Fibroblast of gingiva (primary cell): ENCODE measurements around the gene PKD1L1.

ENCODE experiments used
- DNase-seq: peaks from one replicate; pipeline ENCODE4 v3.0.0-alpha.2; 2011; ENCODE audit warnings: low read depth

PKD1L1 gene

GRCh38 chr7:47875998-47876744 lies 72.1 kb downstream of the PKD1L1 start:
- no peak for DNase-seq

GRCh38 chr7:47875406-47875805 lies 72.9 kb downstream of the PKD1L1 start:
- DNase-seq: no peak

GRCh38 chr7:47873762-47874161 lies 74.5 kb downstream of the PKD1L1 start:
- no peak for DNase-seq

DNA sequence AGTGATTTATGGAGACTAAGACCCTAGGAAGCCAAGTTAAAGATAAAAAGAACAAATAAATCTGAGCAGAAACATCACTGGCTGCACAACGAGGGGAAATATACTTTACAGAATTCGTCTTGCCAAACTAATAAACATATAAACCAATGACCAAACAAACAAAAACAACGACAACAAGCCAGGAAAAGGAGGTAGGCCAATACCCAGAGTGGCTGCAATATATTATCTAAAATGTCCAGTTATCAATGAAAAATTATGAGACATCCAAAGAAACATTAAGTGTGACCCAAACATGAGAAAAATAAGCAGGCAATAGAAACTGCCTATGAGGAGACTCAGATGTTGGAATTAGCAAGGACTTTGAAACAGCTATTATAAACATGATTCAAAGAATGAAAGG lies 81.0 kb downstream of the PKD1L1 start:
- DNase-seq: no peak

DNA sequence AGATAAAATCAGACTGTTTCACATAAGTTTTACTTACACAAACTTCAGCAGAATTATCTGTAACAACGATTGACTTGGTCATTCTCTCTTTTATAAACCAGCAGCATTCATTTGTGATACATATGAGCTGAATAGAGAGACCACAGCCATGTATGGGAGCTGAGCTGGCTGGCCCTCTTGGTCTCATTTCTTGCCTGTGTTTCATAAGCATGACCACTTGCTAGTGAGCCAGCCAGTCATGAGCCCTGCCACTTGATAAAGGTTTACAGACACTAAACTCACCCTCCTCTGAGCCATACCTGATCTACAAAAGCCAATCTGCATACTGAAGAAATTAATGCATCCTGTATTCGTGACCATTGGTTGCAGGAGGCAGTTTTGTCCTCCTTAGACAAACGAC lies 82.1 kb downstream of the PKD1L1 start:
- no peak for DNase-seq

DNA sequence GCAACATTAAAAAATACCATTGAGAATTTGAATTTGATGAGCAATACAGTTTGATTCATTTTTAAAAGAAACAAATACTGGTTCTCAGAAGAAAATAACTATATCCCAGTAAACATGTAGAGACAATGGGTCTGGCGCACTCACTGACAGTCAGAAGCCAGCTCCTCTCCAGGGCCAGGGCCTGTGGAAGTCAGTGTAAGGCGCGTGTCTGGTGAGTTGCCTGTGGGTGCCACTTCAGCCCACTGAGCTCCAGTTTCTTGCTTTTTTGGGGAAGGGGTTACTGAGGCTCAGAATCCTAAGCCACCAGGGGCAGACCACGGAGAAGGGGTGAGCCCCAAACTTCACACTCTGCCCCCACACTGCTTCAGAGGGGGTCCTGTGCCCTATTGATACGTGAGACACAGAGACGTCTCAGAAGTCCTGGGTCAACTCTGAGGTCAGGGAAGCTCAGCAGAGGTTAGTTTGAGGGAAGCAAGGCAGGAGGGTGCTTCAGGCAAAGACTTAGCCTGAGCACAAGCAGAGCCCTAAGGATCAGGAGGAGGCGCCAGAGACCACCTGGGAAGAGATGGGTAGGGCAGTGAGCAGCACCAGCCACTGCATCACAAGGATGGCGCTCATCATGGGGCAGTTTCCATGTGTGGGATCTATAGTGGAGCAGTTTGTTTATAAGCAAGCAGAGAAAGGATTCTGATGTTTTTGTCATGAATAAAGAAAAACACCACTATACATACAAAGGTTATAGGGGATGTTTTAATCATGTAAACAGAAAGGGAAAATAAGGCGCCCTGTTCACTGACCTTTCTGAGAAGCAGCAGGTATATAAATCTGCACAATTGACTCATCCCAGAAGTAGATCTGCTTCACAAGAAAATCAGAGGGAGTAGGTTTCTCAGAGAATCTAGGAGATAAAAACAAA lies 95.7 kb downstream of the PKD1L1 start:
- no peak for DNase-seq

DNA sequence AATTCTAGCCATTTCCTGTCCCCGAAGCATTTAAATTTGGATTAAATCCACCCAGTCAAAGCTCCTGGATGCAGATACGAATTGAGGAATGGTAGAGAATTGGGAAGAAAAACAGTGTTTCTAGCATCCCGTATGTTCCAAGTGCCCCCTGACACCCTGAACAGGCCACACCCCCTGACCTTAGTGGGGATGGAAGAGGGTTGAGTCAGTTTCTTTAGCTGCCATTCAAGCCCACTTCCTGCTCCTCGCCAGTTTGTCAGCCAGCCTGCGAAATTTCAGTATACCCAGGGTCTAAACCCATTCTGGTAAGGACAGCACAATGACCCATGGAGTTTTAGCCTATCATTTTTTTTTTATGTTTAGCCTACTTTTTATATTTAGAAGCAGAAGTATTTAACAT lies 101.1 kb downstream of the PKD1L1 start:
- DNase-seq: no peak

- no peak for DNase-seq
Observed at GRCh38 chr7:47846138-47846836, 102.0 kb downstream of the PKD1L1 start.

- DNase-seq: no peak
Observed at GRCh38 chr7:47844311-47844710, 104.0 kb downstream of the PKD1L1 start.

DNA sequence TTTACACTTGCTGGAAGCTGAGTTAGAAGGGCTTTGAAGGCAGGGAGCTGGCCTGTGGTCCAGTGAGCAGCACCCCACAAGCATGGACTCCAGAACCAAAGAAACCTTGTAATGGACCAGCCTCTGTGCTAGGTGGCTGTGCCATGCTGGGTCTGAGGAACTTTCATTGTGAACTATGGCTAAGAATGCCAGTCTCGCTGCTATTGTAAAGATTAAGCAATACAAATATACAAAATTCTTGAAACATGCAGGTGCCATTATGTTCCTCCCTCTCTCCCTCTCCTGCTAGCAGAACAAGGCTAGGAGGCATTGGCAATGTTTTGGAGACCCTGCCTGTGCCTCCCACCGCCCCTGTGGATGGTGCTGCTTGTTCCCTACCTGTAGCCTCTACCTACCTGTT lies 105.0 kb downstream of the PKD1L1 start:
- DNase-seq: no peak

- no peak for DNase-seq
Observed at GRCh38 chr7:47839381-47839780, 108.9 kb downstream of the PKD1L1 start.

DNA sequence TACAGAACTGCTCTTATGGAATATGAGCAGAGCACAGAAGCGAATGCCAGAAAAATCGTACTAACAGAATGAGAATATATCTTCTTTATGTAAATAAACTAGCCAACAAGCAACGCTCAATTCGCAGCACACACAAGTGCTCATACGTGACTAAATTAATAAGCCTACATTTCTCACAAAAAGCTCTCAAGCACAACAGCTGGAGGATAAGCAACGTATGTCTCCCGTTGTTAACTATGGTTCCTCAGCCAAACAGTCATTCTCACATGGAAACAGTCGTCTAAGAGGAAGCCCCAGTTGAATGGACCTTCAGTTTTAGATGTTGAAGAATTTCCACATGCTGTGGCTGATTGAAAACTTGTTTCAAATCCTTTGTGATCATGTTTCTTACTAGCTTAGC lies 110.4 kb downstream of the PKD1L1 start:
- no peak for DNase-seq

GRCh38 chr7:47836503-47837202 lies 111.6 kb downstream of the PKD1L1 start:
- no peak for DNase-seq

DNA sequence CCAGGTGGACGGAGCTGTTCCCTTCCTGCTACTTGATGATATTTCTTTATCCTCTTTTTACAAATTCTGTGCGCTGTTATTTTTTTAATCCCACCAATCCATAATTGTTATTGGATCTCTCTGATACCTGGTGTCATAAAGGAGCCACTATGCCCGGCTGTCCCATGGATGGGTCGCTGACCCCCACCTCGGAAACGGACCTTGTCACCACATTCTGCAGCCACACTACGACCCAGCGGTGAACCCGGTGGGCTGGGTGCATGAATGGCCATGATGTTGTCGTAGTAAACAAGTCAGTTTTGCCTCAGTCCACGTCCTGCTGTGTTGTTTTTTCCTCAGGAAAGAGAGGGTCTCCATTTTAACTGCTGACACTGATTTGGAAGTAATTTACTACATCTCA lies 112.2 kb downstream of the PKD1L1 start:
- DNase-seq: no peak

- DNase-seq: no peak
Observed at GRCh38 chr7:47833211-47833610, 115.1 kb downstream of the PKD1L1 start.

DNA sequence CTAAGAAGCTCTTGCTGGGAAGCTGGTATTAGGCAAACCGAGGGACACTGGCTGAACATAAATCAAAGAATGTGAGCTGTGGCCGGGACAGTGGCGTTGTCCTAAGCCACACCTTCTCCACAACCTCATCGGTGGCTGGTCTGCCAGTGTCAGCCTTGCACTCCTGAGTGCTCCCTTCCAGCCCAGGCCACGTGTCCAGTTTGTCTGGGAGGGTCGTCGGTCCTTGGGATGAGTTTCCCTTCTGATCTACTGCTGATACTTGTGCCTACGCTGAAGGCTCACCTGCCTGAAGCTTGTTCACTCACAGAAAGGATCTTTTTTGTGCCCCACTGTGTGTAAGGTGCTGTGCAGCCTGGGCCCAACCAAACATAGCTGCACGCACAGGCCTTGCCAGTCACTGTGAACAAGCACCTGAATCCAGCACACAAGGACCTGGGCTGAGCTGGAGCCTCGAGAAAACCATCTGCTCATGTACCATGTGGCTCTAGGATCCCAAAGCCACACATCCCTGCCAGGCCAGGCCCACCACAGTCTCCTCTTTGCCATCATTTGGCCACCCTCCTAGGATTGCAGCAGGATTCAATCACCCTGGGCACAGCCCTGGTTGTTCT lies 116.1 kb downstream of the PKD1L1 start:
- no peak for DNase-seq

DNA sequence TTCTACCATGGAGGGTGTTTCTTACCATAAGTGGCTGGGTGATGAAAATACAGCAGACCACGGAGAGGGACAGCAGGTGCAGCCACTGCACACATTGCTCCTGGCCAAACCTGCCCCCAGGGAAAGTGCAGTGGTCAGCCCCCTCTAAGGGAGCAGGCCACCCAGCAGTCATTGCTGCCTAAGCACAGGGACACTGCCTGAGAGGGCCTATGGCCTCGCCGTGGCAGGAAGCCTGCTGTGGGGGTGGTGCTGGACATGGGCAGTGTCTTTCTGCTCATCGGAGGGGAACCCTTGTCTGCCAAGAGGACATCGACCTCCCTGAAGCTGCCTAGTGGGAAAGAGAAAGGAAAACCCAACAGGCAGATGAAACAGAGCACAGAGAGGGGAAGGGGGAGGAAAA lies 118.3 kb downstream of the PKD1L1 start:
- no peak for DNase-seq

- no peak for DNase-seq
Observed at GRCh38 chr7:47827871-47828270, 120.4 kb downstream of the PKD1L1 start.

DNA sequence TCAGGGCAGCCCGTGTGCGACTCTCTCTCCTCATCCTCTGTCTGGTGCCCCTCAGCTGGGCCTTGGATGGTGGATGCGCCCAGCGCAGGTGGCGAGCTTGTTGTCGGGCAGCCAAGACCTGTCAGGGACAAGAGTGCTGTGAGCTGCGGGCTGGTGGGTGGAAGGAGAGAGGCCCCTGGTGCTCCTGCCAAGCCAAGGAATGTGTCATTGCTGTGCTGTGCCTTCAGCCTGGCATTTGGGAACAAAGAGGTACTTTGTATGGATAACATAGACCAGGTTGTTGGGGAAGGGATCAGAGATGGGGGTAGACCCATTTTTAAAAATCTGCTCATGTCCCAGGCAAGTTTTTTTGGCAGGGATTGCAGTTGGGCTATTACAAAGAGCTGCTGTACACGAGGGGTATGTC lies 120.9 kb downstream of the PKD1L1 start:
- no peak for DNase-seq

- no peak for DNase-seq
Observed at GRCh38 chr7:47826754-47827153, 121.5 kb downstream of the PKD1L1 start.

GRCh38 chr7:47819607-47819920 lies 128.7 kb downstream of the PKD1L1 start:
- no peak for DNase-seq
